Activated CD8-positive, alpha-beta T cell treated with anti-CD3 and anti-CD28 coated beads for 36 hours (primary cell): Measurements from ENCODE around the gene EYS. TPM values are rescaled to one million over a fixed set of nuclear protein-coding genes. Genes with fewer than 3 reads are reported as not detected.

Source experiments
- ATAC-seq: fragments of 200-7000 bp; cut with Tn5 transposase; one replicate; pipeline ENCODE4 v1.10.0; 2021; ENCODE audit warnings: mild to moderate bottlenecking, moderate library complexity
- CTCF ChIA-PET: fragments of 350-600 bp; sonication (Branson Sonifier 250); formaldehyde crosslinking; loops from one replicate; lab custom pipeline; 2021; ENCODE audit warnings: antibody characterized with exemption; lab: Charles Lee
- POLR2A ChIA-PET: fragments of 350-600 bp; sonication (Branson Sonifier 250); formaldehyde crosslinking; loops from one replicate; lab custom pipeline; 2021; ENCODE audit warnings: antibody characterized with exemption; lab: Charles Lee
- DNase-seq: peaks from one replicate; pipeline ENCODE4 v3.0.0-alpha.2; 2020
- H3K27ac Mint-ChIP-seq: one replicate; pipeline ENCODE4 v1.8.0; 2021; ENCODE audit warnings: mild to moderate bottlenecking, mixed read lengths
- H3K27me3 Mint-ChIP-seq: one replicate; pipeline ENCODE4 v1.8.0; 2021; ENCODE audit warnings: mixed read lengths
- H3K36me3 Mint-ChIP-seq: one replicate; pipeline ENCODE4 v1.8.0; 2021; ENCODE audit warnings: low read depth, mixed read lengths
- H3K4me1 Mint-ChIP-seq: one replicate; pipeline ENCODE4 v1.8.0; 2021; ENCODE audit warnings: low read depth, mixed read lengths
- H3K4me3 Mint-ChIP-seq: one replicate; pipeline ENCODE4 v1.8.0; 2021; ENCODE audit warnings: mild to moderate bottlenecking, moderate library complexity, mixed read lengths
- H3K9me3 Mint-ChIP-seq: one replicate; pipeline ENCODE4 v1.8.0; 2021; ENCODE audit warnings: mixed read lengths
- CTCF ChIP-seq: fragments of 200-600 bp; IDR thresholded peaks from one replicate; pipeline ENCODE4 v1.8.0; 2022; ENCODE audit warnings: antibody characterized with exemption, mild to moderate bottlenecking
- intact Hi-C: fragments of 100-400 bp; cut with micrococcal nuclease; formaldehyde crosslinking; loops from one replicate; pipeline ENCODE4 v1.10.0; 2022
- total RNA-seq, 2 experiments: library from RNA; stranded (reverse); gene quantifications; one replicate each; pipeline ENCODE4 v1.2.3, GENCODE V29; 2021

Gene EYS
- total RNA-seq, 2 experiments from 2014 or later = not detected

GRCh38 chr6:65170273-65170672 is 536.8 kb downstream of the EYS start:
- ChIA-PET CTCF (no interaction called here), POLR2A (no interaction called here)
- H3K36me3 Mint-ChIP-seq = no peaks in the 10 kb centered on the region
- ATAC-seq (no peak), DNase-seq (no peak)
- H3K27ac Mint-ChIP-seq = no peak overlapping the region
- H3K27me3 Mint-ChIP-seq = no peaks in the 10 kb centered on the region
- peaks cover 6% of the 10 kb centered on the region for H3K9me3 Mint-ChIP-seq
- no peak for TF ChIP-seq CTCF
- intact Hi-C loops = no loop called here
- H3K4me3 Mint-ChIP-seq = no peak overlapping the region
- no peaks in the 10 kb centered on the region for H3K4me1 Mint-ChIP-seq

GRCh38 chr6:65161661-65162060 is 545.4 kb downstream of the EYS start:
- no peak for TF ChIP-seq CTCF
- ATAC-seq = no peak
- no peak for DNase-seq
- no peaks in the 10 kb centered on the region for H3K27me3 Mint-ChIP-seq
- H3K36me3 Mint-ChIP-seq = no peaks in the 10 kb centered on the region
- H3K27ac Mint-ChIP-seq = no peak overlapping the region
- H3K4me1 Mint-ChIP-seq = no peaks in the 10 kb centered on the region
- H3K4me3 Mint-ChIP-seq = no peak overlapping the region
- peaks cover 9% of the 10 kb centered on the region for H3K9me3 Mint-ChIP-seq
- POLR2A ChIA-PET = no interaction called here
- CTCF ChIA-PET = no interaction called here
- intact Hi-C loops = no loop called here

- H3K9me3 Mint-ChIP-seq = peaks cover 10% of the 10 kb centered on the region
- intact Hi-C loops = no loop called here
- CTCF ChIA-PET = no interaction called here
- POLR2A ChIA-PET = no interaction called here
- DNase-seq = no peak
- no peaks in the 10 kb centered on the region for H3K27me3 Mint-ChIP-seq
- H3K4me1 Mint-ChIP-seq = no peaks in the 10 kb centered on the region
- no peak for TF ChIP-seq CTCF
- no peak for ATAC-seq
- no peak overlapping the region for H3K4me3 Mint-ChIP-seq
- H3K27ac Mint-ChIP-seq = no peak overlapping the region
- no peaks in the 10 kb centered on the region for H3K36me3 Mint-ChIP-seq
Measured at GRCh38 chr6:65157025-65157424, 550.0 kb downstream of the EYS start.

- no peaks in the 10 kb centered on the region for H3K4me1 Mint-ChIP-seq
- DNase-seq (no peak), ATAC-seq (no peak)
- intact Hi-C loops = no loop called here
- peaks cover 12% of the 10 kb centered on the region for H3K9me3 Mint-ChIP-seq
- ChIA-PET CTCF (no interaction called here), POLR2A (no interaction called here)
- H3K4me3 Mint-ChIP-seq = no peak overlapping the region
- H3K36me3 Mint-ChIP-seq = no peaks in the 10 kb centered on the region
- TF ChIP-seq CTCF = no peak
- H3K27ac Mint-ChIP-seq = no peak overlapping the region
- no peaks in the 10 kb centered on the region for H3K27me3 Mint-ChIP-seq
Measured at GRCh38 chr6:65155083-65155482, 551.9 kb downstream of the EYS start.

GRCh38 chr6:65149841-65150240 is 557.2 kb downstream of the EYS start:
- intact Hi-C loops = no loop called here
- H3K27me3 Mint-ChIP-seq = no peaks in the 10 kb centered on the region
- POLR2A ChIA-PET = no interaction called here
- DNase-seq (no peak), ATAC-seq (no peak)
- no peak overlapping the region for H3K4me3 Mint-ChIP-seq
- CTCF ChIA-PET = no interaction called here
- no peak overlapping the region for H3K27ac Mint-ChIP-seq
- no peaks in the 10 kb centered on the region for H3K36me3 Mint-ChIP-seq
- TF ChIP-seq CTCF = no peak
- peaks cover 10% of the 10 kb centered on the region for H3K9me3 Mint-ChIP-seq
- H3K4me1 Mint-ChIP-seq = no peaks in the 10 kb centered on the region
